Transverse colon (tissue), 3 donors: ENCODE measurements around the gene MYL12A.

ENCODE experiments used
- EP300 ChIP-seq: sonication (generic); formaldehyde crosslinking; IDR thresholded peaks from one replicate; pipeline ENCODE4 v1.6.1; 2017; ENCODE audit warnings: antibody characterized with exemption, low read depth
- POLR2A ChIP-seq: fragments of 450-650 bp; IDR thresholded peaks from one replicate; pipeline ENCODE4 v1.6.1; 2016; ENCODE audit warnings: antibody characterized with exemption, mild to moderate bottlenecking, moderate library complexity
- TF ChIP-seq, protein P1 (sequence below), 5 experiments: fragments of 200-600 bp in 3 of 5; fragments of 450-650 bp in 2 of 5; sonication (generic) in 3 of 5; IDR thresholded peaks; 1 replicate in 2 of 5; 2 replicates in 3 of 5; pipeline ENCODE4 v1.5.1; 2016 to 2017; ENCODE audit warnings: antibody characterized with exemption in 5 of 5, inconsistent platforms in 3 of 5, mild to moderate bottlenecking in 2 of 5, moderate library complexity in 1 of 5

DNA sequence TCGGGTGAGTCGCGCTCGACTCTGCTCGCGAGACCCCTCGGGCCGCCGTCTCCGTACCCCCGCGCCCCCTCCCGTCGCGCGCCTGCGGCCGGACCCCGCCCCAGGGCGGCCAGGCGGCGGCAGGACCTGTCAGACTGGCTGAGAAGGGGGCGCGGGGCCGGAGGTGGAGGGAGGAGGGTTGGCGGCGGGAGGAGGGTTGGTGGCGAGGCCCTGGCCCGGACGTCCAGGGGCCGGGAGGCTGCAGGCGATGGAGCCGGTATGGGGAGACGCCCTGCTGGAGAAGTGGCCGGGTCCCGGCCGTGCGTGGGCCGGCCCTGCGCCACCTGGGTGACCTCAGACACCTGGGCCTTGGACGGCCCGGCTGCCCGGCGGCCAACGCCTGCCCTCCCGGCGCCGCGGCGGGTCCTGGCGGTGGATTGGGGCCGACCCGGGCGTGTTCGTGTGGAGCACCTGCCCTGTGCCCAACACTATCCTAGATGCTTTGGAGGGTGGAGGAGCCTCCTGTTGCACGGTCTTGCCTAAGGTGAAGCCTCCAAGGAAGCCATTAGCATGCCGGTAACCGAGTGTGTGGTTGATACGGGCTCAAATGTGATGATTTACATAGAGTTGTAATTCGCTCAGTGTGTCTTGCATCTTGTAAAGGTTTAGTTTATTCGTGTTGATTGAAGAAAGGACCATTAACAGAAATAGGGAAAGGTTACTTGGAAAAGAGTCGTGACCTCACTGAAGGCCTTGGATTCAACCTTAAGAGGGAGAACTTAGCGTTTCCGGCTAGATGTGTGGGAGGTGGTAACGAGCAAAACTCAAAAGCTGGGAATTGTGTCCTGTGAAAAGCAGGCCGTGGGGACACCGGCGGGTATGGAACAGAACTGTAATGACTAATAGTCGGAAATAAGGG is 14.9 kb downstream of the MYL12A start:
- TF ChIP-seq, protein P1, sequence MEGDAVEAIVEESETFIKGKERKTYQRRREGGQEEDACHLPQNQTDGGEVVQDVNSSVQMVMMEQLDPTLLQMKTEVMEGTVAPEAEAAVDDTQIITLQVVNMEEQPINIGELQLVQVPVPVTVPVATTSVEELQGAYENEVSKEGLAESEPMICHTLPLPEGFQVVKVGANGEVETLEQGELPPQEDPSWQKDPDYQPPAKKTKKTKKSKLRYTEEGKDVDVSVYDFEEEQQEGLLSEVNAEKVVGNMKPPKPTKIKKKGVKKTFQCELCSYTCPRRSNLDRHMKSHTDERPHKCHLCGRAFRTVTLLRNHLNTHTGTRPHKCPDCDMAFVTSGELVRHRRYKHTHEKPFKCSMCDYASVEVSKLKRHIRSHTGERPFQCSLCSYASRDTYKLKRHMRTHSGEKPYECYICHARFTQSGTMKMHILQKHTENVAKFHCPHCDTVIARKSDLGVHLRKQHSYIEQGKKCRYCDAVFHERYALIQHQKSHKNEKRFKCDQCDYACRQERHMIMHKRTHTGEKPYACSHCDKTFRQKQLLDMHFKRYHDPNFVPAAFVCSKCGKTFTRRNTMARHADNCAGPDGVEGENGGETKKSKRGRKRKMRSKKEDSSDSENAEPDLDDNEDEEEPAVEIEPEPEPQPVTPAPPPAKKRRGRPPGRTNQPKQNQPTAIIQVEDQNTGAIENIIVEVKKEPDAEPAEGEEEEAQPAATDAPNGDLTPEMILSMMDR (IDR thresholded peaks at IDR 0.05), result no peak
- TF ChIP-seq POLR2A (no peak), EP300 (no peak)
